HG03139 (cell line): ENCODE results near the gene CACNA1H.

Experiments
- ATAC-seq: cut with Tn5 transposase; IDR thresholded peaks from one replicate; pipeline ENCODE4 v1.9.1; 2021; ENCODE audit not compliant: unreplicated experiment

CACNA1H gene

GRCh38 chr16:1171001-1171400 is 18.1 kb downstream of the CACNA1H start:
- ATAC-seq, result no peak

- no peak for ATAC-seq
Measured at GRCh38 chr16:1171854-1172428, 19.0 kb downstream of the CACNA1H start.

DNA sequence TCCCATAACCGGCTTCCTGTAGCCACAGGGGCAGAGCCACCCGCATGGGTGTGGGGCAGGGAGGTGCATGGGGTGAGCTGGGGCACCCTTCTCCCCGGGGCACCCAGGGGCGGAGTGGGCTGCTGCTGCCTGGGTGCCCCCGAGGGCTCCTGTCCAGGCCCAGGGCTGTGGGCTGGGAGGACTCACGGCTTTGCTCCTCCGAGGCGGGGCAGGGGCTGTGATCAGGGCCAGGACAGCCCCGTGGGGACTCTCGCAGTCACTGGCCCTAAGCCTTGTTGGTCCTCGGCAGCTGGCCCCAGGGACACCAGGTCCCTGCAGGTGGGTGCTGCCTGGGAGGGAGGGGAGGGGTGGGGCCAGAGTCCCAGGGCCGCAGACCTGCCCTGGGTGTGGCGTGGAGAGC is 19.7 kb downstream of the CACNA1H start:
- no peak for ATAC-seq

DNA sequence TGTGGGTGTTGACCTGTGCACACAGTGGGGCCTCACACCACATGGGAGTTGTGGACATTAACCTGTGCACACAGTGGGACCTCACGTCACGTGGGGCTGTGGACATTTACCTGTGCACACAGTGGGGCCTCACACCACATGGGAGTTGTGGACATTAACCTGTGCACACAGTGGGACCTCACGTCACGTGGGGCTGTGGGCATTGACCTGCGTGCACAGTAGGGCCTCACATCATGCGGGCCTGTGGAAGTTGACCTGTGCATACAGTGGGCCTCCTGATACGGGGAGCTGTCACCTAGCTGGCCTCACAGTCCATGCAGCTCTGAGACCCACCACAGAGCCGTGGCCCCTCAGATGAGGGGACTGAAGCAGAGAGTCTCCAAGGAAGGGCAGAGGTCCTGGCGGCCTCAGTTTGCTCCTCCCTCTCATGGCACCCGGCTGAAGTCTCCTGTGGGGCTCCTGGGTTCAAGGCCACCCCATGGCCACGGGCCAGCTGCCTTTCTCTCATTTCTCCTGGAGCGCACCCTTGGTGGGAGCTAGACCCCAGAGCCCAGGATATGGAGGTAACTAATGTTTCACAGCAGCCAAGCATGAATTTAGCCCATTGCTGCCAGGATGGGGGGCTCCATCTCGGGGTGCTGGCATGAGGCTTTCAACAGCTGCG is 21.0 kb downstream of the CACNA1H start:
- ATAC-seq, result no peak

GRCh38 chr16:1174477-1175357 is 21.8 kb downstream of the CACNA1H start:
- no peak for ATAC-seq

DNA sequence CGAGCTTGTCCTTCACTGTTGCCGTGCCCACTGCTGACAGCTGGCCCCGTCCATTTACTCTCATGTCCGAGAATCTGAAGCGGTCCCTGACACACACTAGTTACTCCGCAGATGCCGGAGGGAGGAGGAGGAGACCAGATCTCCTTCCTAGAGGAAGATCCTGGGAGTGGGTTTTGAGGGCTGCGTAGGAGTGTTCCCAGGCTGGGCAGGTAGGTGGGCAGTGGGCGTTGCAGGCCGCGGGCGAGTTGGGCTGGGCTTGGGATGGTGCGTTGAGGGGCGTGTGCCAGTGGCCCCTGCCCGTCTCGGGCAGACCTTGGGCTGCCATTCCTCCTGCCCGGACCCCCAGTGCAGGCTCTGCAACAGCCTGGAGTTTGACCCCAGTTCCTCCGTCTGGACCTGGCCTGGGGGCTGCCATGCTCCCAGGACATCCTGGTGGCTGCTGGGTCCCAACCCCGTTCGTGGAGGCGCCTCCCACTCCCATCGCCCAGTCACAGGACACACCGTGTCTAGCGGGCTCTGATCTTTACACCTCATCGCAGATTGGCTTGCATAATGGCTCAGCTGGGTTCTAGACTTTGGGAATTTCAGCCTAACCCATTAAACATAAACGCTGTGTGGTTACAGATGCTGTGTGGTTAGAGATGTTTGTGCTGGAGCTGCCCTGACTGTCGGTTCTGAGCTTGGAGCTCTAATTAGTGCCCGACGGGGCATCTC is 22.8 kb downstream of the CACNA1H start:
- ATAC-seq, result no peak

DNA sequence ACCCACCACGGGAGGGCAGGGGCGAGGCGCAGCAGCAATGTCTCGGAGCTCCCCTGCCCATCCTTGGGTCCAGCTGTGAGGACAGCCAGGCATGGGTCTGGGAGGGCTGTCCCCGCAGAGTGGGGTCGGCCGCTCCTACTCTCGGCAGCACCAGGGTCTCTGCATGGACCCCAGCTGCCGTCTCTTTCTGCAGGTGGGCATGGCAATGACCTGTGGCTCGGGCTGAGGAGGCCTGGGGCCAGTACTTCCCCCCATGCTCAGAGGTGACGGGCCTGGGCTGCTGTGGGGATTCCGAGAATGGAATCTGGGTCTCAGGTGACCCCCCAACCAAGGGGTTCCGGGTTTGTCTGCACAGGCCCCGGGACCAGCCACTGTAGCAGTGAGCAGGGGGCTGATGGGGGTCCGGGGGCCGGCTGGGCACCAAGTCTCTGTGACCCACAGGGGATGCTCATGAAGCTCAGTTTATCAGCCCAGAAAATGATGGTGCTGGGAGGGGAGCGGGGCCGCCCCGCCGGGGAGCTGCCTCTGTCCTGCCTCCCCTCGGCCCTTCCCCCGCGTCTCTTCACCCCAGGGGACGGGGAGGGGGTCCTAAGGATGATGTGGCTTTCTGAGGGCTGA is 23.5 kb downstream of the CACNA1H start:
- no peak for ATAC-seq

DNA sequence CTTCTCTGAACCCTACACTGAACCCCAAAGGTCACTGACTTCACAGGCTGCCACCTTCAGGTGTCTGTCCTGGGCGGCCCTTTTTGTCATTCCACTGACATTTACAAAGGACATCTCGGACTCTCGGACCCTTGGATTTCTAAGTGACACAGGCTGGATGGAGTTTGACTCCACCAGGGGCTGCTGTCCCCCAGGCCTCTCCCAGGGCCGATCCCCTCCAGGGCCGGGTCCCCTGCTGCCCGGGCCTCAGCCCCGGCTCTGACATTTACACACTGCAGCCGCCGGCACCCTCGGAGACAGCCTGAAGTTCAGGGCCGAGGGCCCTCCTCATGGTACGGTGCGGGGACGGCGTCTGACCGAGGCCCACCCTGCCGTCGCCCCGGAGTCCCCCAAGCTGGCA is 24.1 kb downstream of the CACNA1H start:
- no peak for ATAC-seq

DNA sequence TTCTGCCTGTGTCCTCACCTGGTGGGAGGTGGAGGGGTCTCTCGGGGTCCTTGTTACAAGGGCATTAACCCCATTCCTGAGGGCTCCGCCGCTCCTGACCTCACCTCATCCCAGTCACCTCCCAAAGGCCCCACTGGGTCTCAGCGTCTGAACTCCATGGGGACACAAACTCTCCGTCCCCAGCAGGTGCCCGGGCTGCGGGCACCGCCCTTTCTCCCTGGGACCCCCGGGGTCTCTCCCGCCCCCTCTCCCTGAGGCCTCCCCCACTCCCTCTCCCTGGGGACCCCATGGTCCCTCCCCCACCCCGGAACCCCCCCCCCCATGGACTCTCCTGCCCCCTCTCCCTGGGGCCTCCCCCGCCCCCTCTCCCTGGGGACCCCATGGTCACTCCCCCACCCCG is 24.8 kb downstream of the CACNA1H start:
- ATAC-seq, result no peak

DNA sequence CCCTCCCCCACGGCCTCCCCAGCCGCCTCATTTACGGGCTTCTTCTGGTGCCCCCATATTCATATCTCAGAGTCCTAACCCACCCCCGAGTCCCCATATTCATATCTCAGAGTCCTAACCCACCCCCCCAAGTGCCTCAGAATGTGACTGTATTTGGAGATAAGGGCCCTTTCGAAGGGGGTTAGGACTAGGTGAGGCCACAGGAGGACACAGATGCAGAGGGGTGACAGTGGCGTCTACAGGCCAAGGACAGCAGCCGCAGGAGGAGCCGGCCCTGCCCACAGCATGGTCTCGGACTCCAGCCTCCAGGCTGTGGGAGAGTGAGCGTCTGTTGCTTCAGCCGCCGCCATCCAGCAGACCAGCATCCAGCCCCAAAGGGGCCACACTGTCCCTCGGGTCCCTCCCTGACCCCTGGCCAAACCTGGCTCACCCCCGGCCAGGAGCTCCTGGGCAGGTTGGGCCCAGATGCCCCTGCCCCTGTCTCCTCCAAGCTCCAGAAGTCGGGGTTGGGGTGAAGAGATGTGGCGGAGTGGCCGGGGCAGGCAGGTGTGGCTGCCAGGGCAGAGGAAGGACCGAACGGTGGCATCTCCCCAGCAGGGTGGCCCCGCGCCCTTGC is 25.5 kb downstream of the CACNA1H start:
- no peak for ATAC-seq

- no peak for ATAC-seq
Measured at GRCh38 chr16:1180549-1181403, 27.9 kb downstream of the CACNA1H start.

GRCh38 chr16:1181404-1182315 is 28.8 kb downstream of the CACNA1H start:
- ATAC-seq, result no peak

DNA sequence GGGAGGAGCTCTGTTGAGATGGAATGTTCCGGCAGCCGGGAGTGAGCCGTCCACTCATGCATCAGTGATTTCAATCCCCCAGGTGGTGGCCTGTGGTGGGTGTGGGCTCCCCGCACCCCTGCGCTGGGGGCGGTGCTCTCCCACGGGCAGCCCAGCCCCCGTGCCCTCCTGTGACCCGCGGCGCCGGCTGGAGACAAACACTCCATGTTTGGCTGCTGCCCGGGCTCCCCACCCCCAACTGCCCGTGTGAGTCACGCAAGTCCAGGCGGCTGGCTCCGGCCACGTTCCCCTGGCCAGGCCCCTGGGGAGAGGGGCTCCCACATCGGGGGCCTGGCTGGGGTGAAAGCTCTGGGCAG is 29.4 kb downstream of the CACNA1H start:
- ATAC-seq, result no peak

GRCh38 chr16:1182950-1183907 is 30.3 kb downstream of the CACNA1H start:
- ATAC-seq, result no peak

DNA sequence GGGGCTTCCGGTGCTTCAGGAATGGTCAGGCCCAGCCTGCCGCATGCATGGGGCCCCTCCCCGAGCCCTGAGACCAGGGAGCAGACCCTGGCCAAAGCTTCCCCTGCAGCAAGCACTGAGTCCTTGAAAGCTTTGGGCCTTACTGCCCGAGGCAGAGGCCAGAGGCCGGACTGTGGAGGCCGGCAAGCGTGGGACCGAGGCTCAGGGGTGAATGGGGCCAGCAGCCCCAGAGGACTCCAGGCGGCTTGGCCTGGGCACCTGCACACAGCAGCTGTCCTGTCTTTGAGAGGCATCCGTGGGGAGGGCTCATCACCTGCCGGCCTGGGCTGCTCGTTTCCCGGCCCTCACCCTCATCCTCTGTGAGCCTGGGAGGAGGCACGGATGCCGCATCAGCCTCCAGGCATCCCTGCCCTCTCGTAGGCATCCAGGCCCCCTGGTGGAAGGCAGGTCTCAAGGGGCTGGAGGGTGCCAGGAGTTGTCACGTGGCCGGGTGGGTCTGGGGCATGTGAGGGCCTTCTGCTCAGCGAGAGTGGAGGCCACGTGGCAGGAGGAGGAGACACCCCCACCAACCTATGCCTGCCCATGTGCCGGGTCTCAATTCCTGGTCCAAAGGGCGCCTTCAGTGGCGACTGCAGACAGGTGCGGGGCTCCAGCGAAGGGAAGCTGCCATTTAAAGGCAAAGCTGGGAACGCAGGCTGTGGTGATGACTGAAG is 31.4 kb downstream of the CACNA1H start:
- no peak for ATAC-seq

GRCh38 chr16:1184980-1185379 is 32.1 kb downstream of the CACNA1H start:
- no peak for ATAC-seq
